Measurements from ENCODE around the gene ID2.

Gene ID2

GRCh38 chr2:8643250-8643995, 38.4 kb upstream of the ID2 start:
- Mint-ChIP-seq H3K4me1 (ENCODE audit: low read depth) (no peaks in the 10 kb centered on the region), H3K4me3 (no peak overlapping the region), H3K27ac (no peak overlapping the region), H3K27me3 (ENCODE audit: low read depth) (no peaks in the 10 kb centered on the region), H3K36me3 (ENCODE audit: low read depth) (no peaks in the 10 kb centered on the region), H3K9me3 (peaks cover 6% of the 10 kb centered on the region)

- H3K9me3 Mint-ChIP-seq = peaks cover 6% of the 10 kb centered on the region
- H3K27ac Mint-ChIP-seq = no peak overlapping the region
- H3K36me3 Mint-ChIP-seq (ENCODE audit: low read depth) = no peaks in the 10 kb centered on the region
- no peaks in the 10 kb centered on the region for H3K27me3 Mint-ChIP-seq (ENCODE audit: low read depth)
- no peaks in the 10 kb centered on the region for H3K4me1 Mint-ChIP-seq (ENCODE audit: low read depth)
- no peak overlapping the region for H3K4me3 Mint-ChIP-seq
These were observed 37.9 kb upstream of the ID2 start for GRCh38 chr2:8643996-8644356.

GRCh38 chr2:8644605-8645175, 37.2 kb upstream of the ID2 start:
- no peak overlapping the region for H3K4me3 Mint-ChIP-seq
- H3K27ac Mint-ChIP-seq = no peak overlapping the region
- peaks cover 6% of the 10 kb centered on the region for H3K9me3 Mint-ChIP-seq

GRCh38 chr2:8645176-8645831, 36.6 kb upstream of the ID2 start:
- Mint-ChIP-seq H3K27ac (no peak overlapping the region), H3K9me3 (peaks cover 6% of the 10 kb centered on the region), H3K4me3 (no peak overlapping the region), H3K36me3 (ENCODE audit: low read depth) (no peaks in the 10 kb centered on the region), H3K27me3 (ENCODE audit: low read depth) (no peaks in the 10 kb centered on the region), H3K4me1 (ENCODE audit: low read depth) (no peaks in the 10 kb centered on the region)

More at GRCh38 chr2:8644605-8645175, 37.2 kb upstream of the ID2 start:
- H3K36me3 Mint-ChIP-seq (ENCODE audit: low read depth) = no peaks in the 10 kb centered on the region
- no peaks in the 10 kb centered on the region for H3K4me1 Mint-ChIP-seq (ENCODE audit: low read depth)
- H3K27me3 Mint-ChIP-seq (ENCODE audit: low read depth) = no peaks in the 10 kb centered on the region

- Mint-ChIP-seq H3K4me3 (no peak overlapping the region), H3K4me1 (ENCODE audit: low read depth) (no peaks in the 10 kb centered on the region), H3K36me3 (ENCODE audit: low read depth) (no peaks in the 10 kb centered on the region), H3K27ac (no peak overlapping the region), H3K9me3 (peaks cover 6% of the 10 kb centered on the region), H3K27me3 (ENCODE audit: low read depth) (no peaks in the 10 kb centered on the region)
These were observed 35.0 kb upstream of the ID2 start for GRCh38 chr2:8646731-8647461.

GRCh38 chr2:8647462-8647857, 34.4 kb upstream of the ID2 start:
- Mint-ChIP-seq H3K27ac (no peak overlapping the region), H3K4me1 (ENCODE audit: low read depth) (no peaks in the 10 kb centered on the region), H3K9me3 (peaks cover 6% of the 10 kb centered on the region), H3K4me3 (no peak overlapping the region), H3K36me3 (ENCODE audit: low read depth) (no peaks in the 10 kb centered on the region), H3K27me3 (ENCODE audit: low read depth) (no peaks in the 10 kb centered on the region)

GRCh38 chr2:8648441-8649213, 33.2 kb upstream of the ID2 start:
- no peaks in the 10 kb centered on the region for H3K36me3 Mint-ChIP-seq (ENCODE audit: low read depth)
- H3K4me3 Mint-ChIP-seq = no peak overlapping the region
- no peaks in the 10 kb centered on the region for H3K27me3 Mint-ChIP-seq (ENCODE audit: low read depth)
- H3K4me1 Mint-ChIP-seq (ENCODE audit: low read depth) = no peaks in the 10 kb centered on the region
- H3K27ac Mint-ChIP-seq = no peak overlapping the region
- H3K9me3 Mint-ChIP-seq = peaks cover 6% of the 10 kb centered on the region

GRCh38 chr2:8649718-8650117, 32.1 kb upstream of the ID2 start:
- peaks cover 6% of the 10 kb centered on the region for H3K9me3 Mint-ChIP-seq
- no peaks in the 10 kb centered on the region for H3K36me3 Mint-ChIP-seq (ENCODE audit: low read depth)
- no peaks in the 10 kb centered on the region for H3K27me3 Mint-ChIP-seq (ENCODE audit: low read depth)
- H3K4me1 Mint-ChIP-seq (ENCODE audit: low read depth) = no peaks in the 10 kb centered on the region
- H3K4me3 Mint-ChIP-seq = no peak overlapping the region
- H3K27ac Mint-ChIP-seq = no peak overlapping the region

GRCh38 chr2:8650256-8650655, 31.6 kb upstream of the ID2 start:
- Mint-ChIP-seq H3K27ac (no peak overlapping the region), H3K4me3 (no peak overlapping the region), H3K9me3 (peaks cover 6% of the 10 kb centered on the region), H3K4me1 (ENCODE audit: low read depth) (no peaks in the 10 kb centered on the region), H3K36me3 (ENCODE audit: low read depth) (no peaks in the 10 kb centered on the region), H3K27me3 (ENCODE audit: low read depth) (no peaks in the 10 kb centered on the region)

GRCh38 chr2:8652774-8653426, 29.0 kb upstream of the ID2 start:
- no peaks in the 10 kb centered on the region for H3K27me3 Mint-ChIP-seq (ENCODE audit: low read depth)
- H3K4me3 Mint-ChIP-seq = no peak overlapping the region

GRCh38 chr2:8653485-8653884, 28.4 kb upstream of the ID2 start:
- Mint-ChIP-seq H3K9me3 (no peaks in the 10 kb centered on the region), H3K4me1 (ENCODE audit: low read depth) (peaks cover 10% of the 10 kb centered on the region), H3K36me3 (ENCODE audit: low read depth) (no peaks in the 10 kb centered on the region), H3K27ac (no peak overlapping the region), H3K4me3 (no peak overlapping the region), H3K27me3 (ENCODE audit: low read depth) (no peaks in the 10 kb centered on the region)

More at GRCh38 chr2:8652774-8653426, 29.0 kb upstream of the ID2 start:
- Mint-ChIP-seq H3K9me3 (no peaks in the 10 kb centered on the region), H3K36me3 (ENCODE audit: low read depth) (no peaks in the 10 kb centered on the region), H3K4me1 (ENCODE audit: low read depth) (peaks cover 9% of the 10 kb centered on the region), H3K27ac (no peak overlapping the region)

- no peak overlapping the region for H3K27ac Mint-ChIP-seq
- H3K4me3 Mint-ChIP-seq = no peak overlapping the region
- no peaks in the 10 kb centered on the region for H3K27me3 Mint-ChIP-seq (ENCODE audit: low read depth)
- H3K36me3 Mint-ChIP-seq (ENCODE audit: low read depth) = no peaks in the 10 kb centered on the region
- H3K9me3 Mint-ChIP-seq = no peaks in the 10 kb centered on the region
- H3K4me1 Mint-ChIP-seq (ENCODE audit: low read depth) = peaks cover 10% of the 10 kb centered on the region
These were observed 27.8 kb upstream of the ID2 start for GRCh38 chr2:8654041-8654440.

GRCh38 chr2:8654483-8654882, 27.4 kb upstream of the ID2 start:
- H3K4me1 Mint-ChIP-seq (ENCODE audit: low read depth) = peaks cover 10% of the 10 kb centered on the region
- H3K27me3 Mint-ChIP-seq (ENCODE audit: low read depth) = no peaks in the 10 kb centered on the region
- no peaks in the 10 kb centered on the region for H3K36me3 Mint-ChIP-seq (ENCODE audit: low read depth)
- H3K9me3 Mint-ChIP-seq = no peaks in the 10 kb centered on the region
- no peak overlapping the region for H3K4me3 Mint-ChIP-seq
- no peak overlapping the region for H3K27ac Mint-ChIP-seq

GRCh38 chr2:8656160-8656641, 25.7 kb upstream of the ID2 start:
- no peak overlapping the region for H3K27ac Mint-ChIP-seq
- H3K36me3 Mint-ChIP-seq (ENCODE audit: low read depth) = no peaks in the 10 kb centered on the region
- H3K9me3 Mint-ChIP-seq = no peaks in the 10 kb centered on the region
- H3K4me1 Mint-ChIP-seq (ENCODE audit: low read depth) = peaks cover 10% of the 10 kb centered on the region
- H3K27me3 Mint-ChIP-seq (ENCODE audit: low read depth) = peaks cover under 1% of the 10 kb centered on the region
- no peak overlapping the region for H3K4me3 Mint-ChIP-seq
